CD14-positive monocyte (primary cell): ENCODE results near the gene GTPBP4. TPM values are rescaled to one million over a fixed set of nuclear protein-coding genes. Genes with fewer than 3 reads are reported as not detected.
A peak's percentile ranks its signal among the peaks of the same experiment; 100 is the strongest.

Experiments
- DNase-seq, 3 donors: peaks; one replicate each; pipeline ENCODE4 v3.0.0-alpha.2; 2011 to 2022
- H2AFZ ChIP-seq: 2 replicates; pipeline ENCODE4 v1.6.0; 2012; ENCODE audit warnings: mild to moderate bottlenecking, low read depth, low read length, inconsistent platforms; ENCODE audit not compliant: insufficient read depth, poor library complexity, severe bottlenecking
- H3K27ac ChIP-seq, 2 donors: 1 replicate in 1 of 2; 2 replicates in 1 of 2; pipeline ENCODE4 v1.5.1; 2012 to 2013; ENCODE audit warnings: low read length in 2 of 2, control low read depth in 1 of 2, inconsistent platforms in 1 of 2, low read depth in 1 of 2, mild to moderate bottlenecking in 1 of 2
- H3K27me3 ChIP-seq, 2 donors: one replicate each; pipeline versions ENCODE4 v1.6.0 to v1.6.1; 2011 to 2013; ENCODE audit warnings: low read length in 2 of 2; ENCODE audit not compliant: control insufficient read depth in 2 of 2, insufficient read depth in 2 of 2
- H3K36me3 ChIP-seq, 2 donors: replicated peaks in 1 of 2; 1 replicate in 1 of 2; 2 replicates in 1 of 2; pipeline versions ENCODE4 v1.5.1 to v1.6.1; 2012 to 2013; ENCODE audit warnings: low read length in 2 of 2, control low read depth in 1 of 2, inconsistent platforms in 1 of 2, mild to moderate bottlenecking in 1 of 2; ENCODE audit not compliant: insufficient read depth in 2 of 2, control insufficient read depth in 1 of 2
- H3K4me1 ChIP-seq, 2 donors: 1 replicate in 1 of 2; 2 replicates in 1 of 2; pipeline versions ENCODE4 v1.5.1 to v1.6.1; 2012 to 2013; ENCODE audit warnings: low read length in 2 of 2, control low read depth in 1 of 2, inconsistent platforms in 1 of 2, mild to moderate bottlenecking in 1 of 2, moderate library complexity in 1 of 2; ENCODE audit not compliant: insufficient read depth in 2 of 2, control insufficient read depth in 1 of 2
- H3K4me2 ChIP-seq: replicated peaks from 2 replicates; pipeline ENCODE3; 2012; ENCODE audit warnings: low read length, moderate library complexity, mild to moderate bottlenecking; ENCODE audit not compliant: poor library complexity, severe bottlenecking; ENCODE audit errors: extremely low read depth
- H3K4me3 ChIP-seq, 3 experiments: fragments of 200-600 bp in 1 of 3; sonication (generic) in 1 of 3; replicated peaks in 1 of 3; 1 replicate in 2 of 3; 2 replicates in 1 of 3; pipeline ENCODE4 v1.5.1; 2011 to 2013; ENCODE audit warnings: low read length in 3 of 3, mild to moderate bottlenecking in 3 of 3, control low read depth in 2 of 3, low read depth in 2 of 3, inconsistent platforms in 1 of 3, moderate library complexity in 1 of 3
- H3K79me2 ChIP-seq: 2 replicates; pipeline ENCODE4 v1.6.0; 2012; ENCODE audit warnings: mild to moderate bottlenecking, control low read depth, inconsistent platforms, low read length, moderate library complexity; ENCODE audit not compliant: insufficient read depth
- H3K9ac ChIP-seq: 2 replicates; pipeline ENCODE4 v1.6.0; 2017; ENCODE audit warnings: low read length, mild to moderate bottlenecking; ENCODE audit not compliant: insufficient read depth, poor library complexity, severe bottlenecking
- H3K9me3 ChIP-seq, 2 donors: replicated peaks in 1 of 2; 1 replicate in 1 of 2; 2 replicates in 1 of 2; pipeline versions ENCODE4 v1.5.1 to v1.6.1; 2012 to 2013; ENCODE audit warnings: low read length in 2 of 2, control low read depth in 1 of 2; ENCODE audit not compliant: control insufficient read depth in 1 of 2, insufficient read depth in 1 of 2
- H4K20me1 ChIP-seq: 2 replicates; pipeline ENCODE4 v1.6.0; 2012; ENCODE audit warnings: mild to moderate bottlenecking, low read length, control low read depth, moderate library complexity; ENCODE audit not compliant: insufficient read depth
- H3K27ac Mint-ChIP-seq, 7 donors: one replicate each; pipeline ENCODE4 v1.8.0; 2020; ENCODE audit warnings: mild to moderate bottlenecking in 7 of 7, mixed read lengths in 7 of 7, moderate library complexity in 6 of 7, inconsistent platforms in 2 of 7
- H3K27me3 Mint-ChIP-seq, 3 donors: one replicate each; pipeline ENCODE4 v1.8.0; 2021 to 2022; ENCODE audit warnings: low read depth in 3 of 3, mild to moderate bottlenecking in 3 of 3, mixed read lengths in 3 of 3, moderate library complexity in 3 of 3, inconsistent platforms in 1 of 3
- H3K36me3 Mint-ChIP-seq, 2 donors: one replicate each; pipeline ENCODE4 v1.8.0; 2020; ENCODE audit warnings: mixed read lengths in 2 of 2, inconsistent platforms in 1 of 2, mild to moderate bottlenecking in 1 of 2
- H3K4me1 Mint-ChIP-seq: one replicate; pipeline ENCODE4 v1.8.0; 2020; ENCODE audit warnings: mild to moderate bottlenecking, mixed read lengths
- H3K4me3 Mint-ChIP-seq, 2 donors: one replicate each; pipeline ENCODE4 v1.8.0; 2020; ENCODE audit warnings: mild to moderate bottlenecking in 2 of 2, mixed read lengths in 2 of 2, moderate library complexity in 1 of 2
- H3K9me3 Mint-ChIP-seq, 7 donors: one replicate each; pipeline ENCODE4 v1.8.0; 2020 to 2022; ENCODE audit warnings: mixed read lengths in 7 of 7, mild to moderate bottlenecking in 6 of 7, moderate library complexity in 6 of 7, inconsistent platforms in 2 of 7
- WGBS: methylation state at CpG from one replicate; pipeline ENCODE4 v1.1.5; 2013; ENCODE audit warnings: missing lambda C conversion rate; ENCODE audit not compliant: insufficient coverage; 5-methylcytosine and 5-hydroxymethylcytosine counted together
- intact Hi-C, 2 donors: fragments of 100-400 bp; cut with micrococcal nuclease; formaldehyde crosslinking; loops; one replicate each; pipeline versions ENCODE4 v1.15.0 to v1.15.1; 2023
- polyA plus RNA-seq, 3 donors: library from polyadenylated mRNA; depleted of rRNA in 1 of 3; unstranded in 2 of 3; stranded (reverse) in 1 of 3; fragments of 300-500 nt in 2 of 3; fragments of >200 nt in 1 of 3; fragmentation: Illumina TruSeq in 2 of 3; gene quantifications; 1 replicate in 2 of 3; 2 replicates in 1 of 3; pipeline ENCODE4 v1.2.3, GENCODE V29; 2012 to 2021
- TF ChIP-seq, protein P1 (sequence below): fragments of 200-600 bp; IDR thresholded peaks from one replicate; pipeline ENCODE4 v1.8.0; 2022; ENCODE audit warnings: antibody characterized with exemption, mild to moderate bottlenecking

The GTPBP4 gene
- polyA plus RNA-seq, 3 donors: 9.9 to 16.1 (median 12.2) TPM

DNA sequence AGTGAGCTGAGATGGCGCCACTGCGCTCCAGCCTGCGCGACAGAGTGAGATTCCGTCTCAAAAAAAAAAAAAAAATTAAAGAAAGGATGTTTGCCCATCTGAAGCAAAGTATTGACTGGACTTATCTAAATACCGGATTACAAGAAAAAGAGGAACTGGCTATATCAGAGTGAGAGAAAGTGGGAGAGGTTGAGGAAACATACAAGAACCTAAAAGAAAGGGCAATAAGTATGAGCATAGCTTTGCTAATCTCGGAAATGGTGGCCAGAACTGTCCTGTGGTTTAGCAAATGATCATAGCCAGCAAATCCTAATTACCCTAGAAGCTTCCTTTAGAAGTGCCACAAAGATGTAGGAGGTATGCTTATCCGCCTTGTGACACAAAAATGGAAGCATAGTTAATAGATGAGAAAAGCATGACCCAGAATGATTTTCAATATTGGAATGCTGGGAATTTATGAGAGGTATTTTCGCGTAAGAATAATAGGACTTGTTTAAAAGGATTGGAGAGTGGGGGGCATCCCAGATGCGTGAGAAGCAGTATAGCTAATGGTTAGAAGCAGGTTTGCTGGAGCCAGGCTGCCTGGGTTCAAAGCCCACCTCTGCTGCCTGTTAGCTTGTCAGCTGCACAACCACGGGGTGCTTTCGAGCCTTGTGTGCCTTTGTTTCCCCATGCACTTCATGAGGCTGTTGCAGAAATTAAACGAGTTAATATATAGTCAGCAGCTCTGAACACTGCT is 1.2 kb upstream of the GTPBP4 start:
- Mint-ChIP-seq H3K36me3 (peaks cover 10 to 18% of the 10 kb centered on the region in 2 donors), H3K27ac (peak overlapping the region; percentile 18 to 96 (median 92)), H3K9me3 (no peaks in the 10 kb centered on the region), H3K4me1 (peaks cover 27% of the 10 kb centered on the region), H3K4me3 (peak overlapping the region; percentile 84 to 90), H3K27me3 (peaks cover 0 to 2% (median 0%) of the 10 kb centered on the region in 3 donors)
- 68% methylated on average over 8 of the region's 14 CpGs for WGBS
- Histone ChIP-seq H4K20me1 (peaks cover 19% of the 10 kb centered on the region), H3K27ac (peak overlapping the region; percentile 75 to 97), H3K4me1 (peaks cover 22 to 29% of the 10 kb centered on the region in 2 donors), H3K4me2 (peak overlapping the region; percentile 95), H3K9me3 (no peaks in the 10 kb centered on the region), H3K27me3 (no peaks in the 10 kb centered on the region), H3K9ac (peak overlapping the region; percentile 95), H3K79me2 (peaks cover 47% of the 10 kb centered on the region), H2AFZ (peak overlapping the region; percentile 96), H3K36me3 (peaks cover 0 to 7% of the 10 kb centered on the region in 2 donors), H3K4me3 (peak overlapping the region; percentile 85 to 98 (median 90))
- TF ChIP-seq, protein P1, sequence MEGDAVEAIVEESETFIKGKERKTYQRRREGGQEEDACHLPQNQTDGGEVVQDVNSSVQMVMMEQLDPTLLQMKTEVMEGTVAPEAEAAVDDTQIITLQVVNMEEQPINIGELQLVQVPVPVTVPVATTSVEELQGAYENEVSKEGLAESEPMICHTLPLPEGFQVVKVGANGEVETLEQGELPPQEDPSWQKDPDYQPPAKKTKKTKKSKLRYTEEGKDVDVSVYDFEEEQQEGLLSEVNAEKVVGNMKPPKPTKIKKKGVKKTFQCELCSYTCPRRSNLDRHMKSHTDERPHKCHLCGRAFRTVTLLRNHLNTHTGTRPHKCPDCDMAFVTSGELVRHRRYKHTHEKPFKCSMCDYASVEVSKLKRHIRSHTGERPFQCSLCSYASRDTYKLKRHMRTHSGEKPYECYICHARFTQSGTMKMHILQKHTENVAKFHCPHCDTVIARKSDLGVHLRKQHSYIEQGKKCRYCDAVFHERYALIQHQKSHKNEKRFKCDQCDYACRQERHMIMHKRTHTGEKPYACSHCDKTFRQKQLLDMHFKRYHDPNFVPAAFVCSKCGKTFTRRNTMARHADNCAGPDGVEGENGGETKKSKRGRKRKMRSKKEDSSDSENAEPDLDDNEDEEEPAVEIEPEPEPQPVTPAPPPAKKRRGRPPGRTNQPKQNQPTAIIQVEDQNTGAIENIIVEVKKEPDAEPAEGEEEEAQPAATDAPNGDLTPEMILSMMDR: no peak
- no peak for DNase-seq
- intact Hi-C loops: loop anchor here (2.0 to 5.0 kb wide), 4 partner anchors 55 to 70 kb away; partner anchors contain the start of genes LARP4B (in 2 of the 2) and WDR37 (in 1 of the 2)

DNA sequence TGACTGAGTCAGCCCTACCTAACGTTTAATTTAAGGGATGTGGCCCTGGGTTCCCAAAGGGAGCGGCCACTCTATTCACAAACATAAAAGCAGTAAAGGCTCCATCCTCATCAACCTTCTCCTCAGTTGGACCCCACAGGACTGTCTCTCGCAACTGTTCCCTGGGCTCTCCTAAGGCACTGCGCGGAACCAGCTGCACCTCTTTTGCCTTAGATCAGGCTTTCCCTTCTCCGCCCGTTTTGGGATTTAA is 689 bp upstream of the GTPBP4 start:
- H3K9ac ChIP-seq: peak overlapping the region; percentile 95
- no peaks in the 10 kb centered on the region for H3K27me3 ChIP-seq
- peak overlapping the region; percentile 91 to 96 (median 92) for H3K27ac Mint-ChIP-seq
- intact Hi-C loops: loop anchor here (2.0 to 5.0 kb wide), 4 partner anchors 55 to 70 kb away; partner anchors contain the start of genes LARP4B (in 2 of the 2) and WDR37 (in 1 of the 2)
- H3K4me1 Mint-ChIP-seq: peaks cover 27% of the 10 kb centered on the region
- H3K4me2 ChIP-seq: peak overlapping the region; percentile 95
- peak overlapping the region; percentile 96 for H2AFZ ChIP-seq
- peaks cover 0 to 2% (median 0%) of the 10 kb centered on the region in 3 donors for H3K27me3 Mint-ChIP-seq
- H3K36me3 Mint-ChIP-seq: peaks cover 13 to 22% of the 10 kb centered on the region in 2 donors
- H4K20me1 ChIP-seq: peaks cover 20% of the 10 kb centered on the region
- H3K79me2 ChIP-seq: peaks cover 51% of the 10 kb centered on the region
- TF ChIP-seq, protein P1: no peak
- no peaks in the 10 kb centered on the region for H3K9me3 Mint-ChIP-seq
- H3K27ac ChIP-seq: peak overlapping the region; percentile 75 to 97
- WGBS: 1% methylated on average over 7 of the region's 7 CpGs
- peak overlapping the region; percentile 85 to 98 (median 90) for H3K4me3 ChIP-seq
- no peak for DNase-seq
- peaks cover 22 to 29% of the 10 kb centered on the region in 2 donors for H3K4me1 ChIP-seq
- no peaks in the 10 kb centered on the region for H3K9me3 ChIP-seq
- peaks cover under 1 to 10% of the 10 kb centered on the region in 2 donors for H3K36me3 ChIP-seq
- H3K4me3 Mint-ChIP-seq: peak overlapping the region; percentile 84 to 90
